OCI-LY1 (cell line): ENCODE results near the gene C1orf159.

ENCODE experiments used
- EZH2 ChIP-seq: fragments of 200-600 bp; sonication (generic), shearing (Covaris generic); IDR thresholded peaks from 2 replicates; pipeline ENCODE4 v1.8.0; 2017; ENCODE audit warnings: borderline replicate concordance, mixed run types, mild to moderate bottlenecking, antibody characterized with exemption, low read length, moderate library complexity, mixed read lengths
- TF ChIP-seq, protein P1 (sequence below): fragments of 200-600 bp; sonication (generic), shearing (Covaris generic); IDR thresholded peaks from 2 replicates; pipeline ENCODE4 v1.5.1; 2017; ENCODE audit warnings: mild to moderate bottlenecking, antibody characterized with exemption, low read length, moderate library complexity, mixed read lengths

DNA sequence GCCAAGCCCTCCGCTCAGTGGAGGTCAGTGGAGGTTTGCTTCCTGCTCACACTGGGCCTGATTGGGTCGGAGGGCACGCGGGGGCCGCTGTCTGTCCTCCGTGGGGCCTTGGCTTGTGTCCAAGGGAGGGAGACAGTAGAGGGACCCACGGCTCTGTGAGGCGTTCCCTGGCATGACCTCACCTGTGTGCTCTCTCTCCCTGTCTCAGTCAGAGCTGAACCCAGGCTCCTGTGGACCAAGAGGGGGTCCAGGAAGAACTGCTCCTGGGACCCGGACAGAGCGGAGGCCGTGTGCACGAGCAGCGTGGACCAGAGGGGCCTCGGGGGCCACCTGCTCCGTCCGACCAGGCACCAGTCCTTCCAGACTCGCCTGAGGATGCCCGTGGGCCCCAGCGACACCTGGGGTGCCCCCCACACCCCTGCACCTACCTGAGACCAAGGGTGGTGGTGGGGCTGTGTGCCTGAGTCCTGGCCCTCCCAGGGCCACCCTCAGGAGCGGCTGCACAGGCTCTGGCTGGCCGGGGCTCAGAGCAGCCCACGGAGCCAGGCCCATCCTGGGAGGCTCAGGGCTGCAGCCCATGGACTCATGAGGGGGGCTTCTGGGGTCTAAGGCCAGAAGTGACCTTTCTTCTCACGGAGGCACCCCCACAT is 44.5 kb upstream of the C1orf159 start:
- TF ChIP-seq, protein P1, sequence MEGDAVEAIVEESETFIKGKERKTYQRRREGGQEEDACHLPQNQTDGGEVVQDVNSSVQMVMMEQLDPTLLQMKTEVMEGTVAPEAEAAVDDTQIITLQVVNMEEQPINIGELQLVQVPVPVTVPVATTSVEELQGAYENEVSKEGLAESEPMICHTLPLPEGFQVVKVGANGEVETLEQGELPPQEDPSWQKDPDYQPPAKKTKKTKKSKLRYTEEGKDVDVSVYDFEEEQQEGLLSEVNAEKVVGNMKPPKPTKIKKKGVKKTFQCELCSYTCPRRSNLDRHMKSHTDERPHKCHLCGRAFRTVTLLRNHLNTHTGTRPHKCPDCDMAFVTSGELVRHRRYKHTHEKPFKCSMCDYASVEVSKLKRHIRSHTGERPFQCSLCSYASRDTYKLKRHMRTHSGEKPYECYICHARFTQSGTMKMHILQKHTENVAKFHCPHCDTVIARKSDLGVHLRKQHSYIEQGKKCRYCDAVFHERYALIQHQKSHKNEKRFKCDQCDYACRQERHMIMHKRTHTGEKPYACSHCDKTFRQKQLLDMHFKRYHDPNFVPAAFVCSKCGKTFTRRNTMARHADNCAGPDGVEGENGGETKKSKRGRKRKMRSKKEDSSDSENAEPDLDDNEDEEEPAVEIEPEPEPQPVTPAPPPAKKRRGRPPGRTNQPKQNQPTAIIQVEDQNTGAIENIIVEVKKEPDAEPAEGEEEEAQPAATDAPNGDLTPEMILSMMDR: no peak
- TF ChIP-seq EZH2: no peak
